Neural crest cell (in vitro differentiated cells): ENCODE results near the gene SPAG7. TPM values are rescaled to one million over a fixed set of nuclear protein-coding genes. Genes with fewer than 3 reads are reported as not detected.

Source experiments
- DNase-seq: peaks from one replicate; pipeline ENCODE4 v3.0.0; 2021; ENCODE audit warnings: low read depth, mixed read lengths, low spot score
- H3K27ac Mint-ChIP-seq: one replicate; pipeline ENCODE4 v1.8.0; 2021; ENCODE audit warnings: mild to moderate bottlenecking, mixed read lengths; ENCODE audit not compliant: unreplicated experiment
- H3K27me3 Mint-ChIP-seq: 2 replicates; pipeline ENCODE4 v1.8.0; 2021; ENCODE audit warnings: low read depth, mild to moderate bottlenecking, mixed read lengths
- H3K36me3 Mint-ChIP-seq: 2 replicates; pipeline ENCODE4 v1.8.0; 2021; ENCODE audit warnings: low read depth, mild to moderate bottlenecking, mixed read lengths
- H3K4me1 Mint-ChIP-seq: 2 replicates; pipeline ENCODE4 v1.8.0; 2021; ENCODE audit warnings: mixed read lengths
- H3K4me3 Mint-ChIP-seq: one replicate; pipeline ENCODE4 v1.8.0; 2021; ENCODE audit warnings: mild to moderate bottlenecking, mixed read lengths
- H3K9me3 Mint-ChIP-seq: 2 replicates; pipeline ENCODE4 v1.8.0; 2021; ENCODE audit warnings: mixed read lengths
- CTCF ChIP-seq: fragments of 200-600 bp; sonication (generic); conservative IDR thresholded peaks from 2 replicates; pipeline ENCODE4 v1.5.0; 2021; ENCODE audit warnings: antibody characterized with exemption, mild to moderate bottlenecking
- total RNA-seq: library from RNA; stranded (reverse); gene quantifications from 2 replicates; pipeline ENCODE4 v1.2.1, GENCODE V29; 2021

Gene SPAG7
- total RNA-seq, 1 donor from 2014 or later = 78.9 TPM

DNA sequence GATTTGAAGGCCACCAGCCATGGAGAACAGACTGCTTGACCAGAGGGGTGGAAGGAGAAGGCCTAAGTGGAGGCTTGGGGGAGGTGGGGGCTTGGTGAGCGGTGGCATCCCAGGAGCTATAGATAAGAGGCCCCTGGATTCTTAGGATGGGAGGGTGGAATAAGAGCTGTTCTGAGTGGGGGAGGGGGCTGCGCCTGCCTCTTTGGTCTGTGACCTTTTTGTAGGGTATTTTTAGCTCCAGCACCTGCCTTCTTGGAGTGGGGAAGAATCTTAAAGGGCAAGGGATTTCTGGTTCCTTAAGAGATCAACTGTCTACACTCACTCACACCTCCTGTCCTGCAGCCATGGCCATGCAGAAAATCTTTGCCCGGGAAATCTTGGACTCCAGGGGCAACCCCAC is 16.1 kb downstream of the SPAG7 start:
- no peak for TF ChIP-seq CTCF
- Mint-ChIP-seq H3K4me3 (peak overlapping the region; percentile 89), H3K27ac (no peak overlapping the region), H3K36me3 (no peaks in the 10 kb centered on the region), H3K27me3 (peaks cover 2% of the 10 kb centered on the region), H3K4me1 (peaks cover 28% of the 10 kb centered on the region), H3K9me3 (no peaks in the 10 kb centered on the region)
- no peak for DNase-seq

- Mint-ChIP-seq H3K4me3 (peak within 1 kb of the TSS; percentile 89), H3K4me1 (peaks cover 35% of the 10 kb centered on the region)
Observed at GRCh38 chr17:4950746-4951204, 16.8 kb downstream of the SPAG7 start, which contains the start of gene ENO3. TSS of gene ENO3 (plus strand) at chr17:4951119. CDS start at chr17:4951830, 711 bp downstream.

DNA sequence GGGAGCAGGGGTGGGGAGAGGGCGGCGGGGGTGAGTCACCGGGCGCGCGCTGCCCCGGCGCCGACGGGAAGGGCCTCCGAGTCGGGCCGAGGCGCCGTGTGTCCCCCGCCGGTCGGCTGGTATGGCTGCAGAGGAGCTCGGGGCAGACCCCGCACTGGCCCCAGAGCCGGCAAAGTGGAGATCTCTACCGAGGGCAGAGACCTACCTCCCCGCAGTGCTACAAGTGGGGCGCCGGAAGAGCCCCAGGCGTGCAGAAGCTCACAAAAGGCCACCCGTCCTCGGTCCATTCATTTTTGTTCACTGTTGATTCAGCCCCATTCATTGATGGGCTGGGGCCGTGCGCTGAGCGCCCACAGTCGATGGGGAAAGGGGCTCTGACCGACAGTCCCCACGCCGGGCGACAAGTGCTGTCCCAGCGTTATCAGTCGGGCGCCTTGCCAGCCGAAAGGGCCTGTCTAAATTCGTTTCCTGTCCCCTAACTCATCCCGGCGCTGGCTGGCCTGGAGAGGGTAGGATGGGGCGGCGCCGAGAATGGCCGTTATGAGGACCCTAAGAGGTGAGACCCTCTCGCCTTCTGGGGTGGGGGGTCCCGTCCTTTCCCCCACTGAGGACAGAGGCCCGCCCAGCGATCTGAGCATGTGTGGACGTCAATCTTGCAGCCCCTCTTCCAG is 17.4 kb downstream of the SPAG7 start:
- no peaks in the 10 kb centered on the region for H3K9me3 Mint-ChIP-seq

More at GRCh38 chr17:4950746-4951204, 16.8 kb downstream of the SPAG7 start, which contains the start of gene ENO3:
- peaks cover 4% of the 10 kb centered on the region for H3K36me3 Mint-ChIP-seq
- no peaks in the 10 kb centered on the region for H3K9me3 Mint-ChIP-seq
- DNase-seq = no peak
- TF ChIP-seq CTCF = no peak
- peak within 1 kb of the TSS; percentile 78 for H3K27ac Mint-ChIP-seq
- peaks cover 2% of the 10 kb centered on the region for H3K27me3 Mint-ChIP-seq

DNA sequence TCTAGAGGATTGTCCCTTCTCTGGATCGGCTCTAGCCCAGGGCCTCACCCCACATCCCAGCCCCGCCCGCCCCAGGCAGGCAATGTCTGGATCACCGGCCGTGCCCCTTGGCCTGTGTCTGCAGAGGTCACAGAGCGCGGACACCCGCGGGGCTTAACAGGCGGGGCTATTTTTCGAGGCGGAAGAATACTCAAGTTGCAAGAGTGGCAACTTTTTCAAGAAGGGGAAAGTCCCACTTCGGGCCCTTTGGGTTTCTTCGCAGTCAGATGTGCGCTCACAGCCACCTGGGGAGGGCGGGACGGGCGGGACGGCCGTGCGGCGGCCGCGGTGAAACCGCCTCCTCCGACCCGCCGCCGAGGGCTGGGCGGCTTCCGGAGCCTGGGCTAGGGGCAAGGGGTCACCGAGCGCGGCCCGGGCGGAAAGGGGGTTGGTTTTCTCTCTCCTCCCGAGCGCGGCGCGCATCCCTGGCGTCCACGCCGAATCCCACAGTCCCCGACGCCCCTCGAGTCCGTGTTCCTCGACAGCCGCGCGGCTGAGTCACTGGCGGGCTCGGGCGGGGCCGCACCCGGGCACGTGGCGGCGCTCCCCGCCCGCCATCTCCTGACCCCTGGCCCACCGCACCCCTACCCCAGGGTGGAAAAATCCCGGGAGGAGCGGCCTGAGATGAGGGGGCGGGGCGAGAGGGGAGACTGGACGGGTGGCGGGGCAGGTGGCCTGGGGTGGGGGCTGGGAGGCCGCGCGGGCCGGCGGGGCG is 18.1 kb downstream of the SPAG7 start:
- peak overlapping the region; percentile 12 for H3K27ac Mint-ChIP-seq
- no peak for TF ChIP-seq CTCF
- peak overlapping the region; percentile 96 for H3K4me3 Mint-ChIP-seq
- H3K9me3 Mint-ChIP-seq = no peaks in the 10 kb centered on the region
- peaks cover 7% of the 10 kb centered on the region for H3K27me3 Mint-ChIP-seq
- peak; percentile 65 for DNase-seq
- peaks cover 12% of the 10 kb centered on the region for H3K36me3 Mint-ChIP-seq
- peaks cover 45% of the 10 kb centered on the region for H3K4me1 Mint-ChIP-seq

More for the DNA sequence above, 17.4 kb downstream of the SPAG7 start:
- Mint-ChIP-seq H3K27me3 (peaks cover 5% of the 10 kb centered on the region), H3K4me1 (peaks cover 41% of the 10 kb centered on the region), H3K36me3 (peaks cover 9% of the 10 kb centered on the region), H3K4me3 (peak overlapping the region; percentile 89), H3K27ac (peak overlapping the region; percentile 78)
- TF ChIP-seq CTCF = no peak
- no peak for DNase-seq

DNA sequence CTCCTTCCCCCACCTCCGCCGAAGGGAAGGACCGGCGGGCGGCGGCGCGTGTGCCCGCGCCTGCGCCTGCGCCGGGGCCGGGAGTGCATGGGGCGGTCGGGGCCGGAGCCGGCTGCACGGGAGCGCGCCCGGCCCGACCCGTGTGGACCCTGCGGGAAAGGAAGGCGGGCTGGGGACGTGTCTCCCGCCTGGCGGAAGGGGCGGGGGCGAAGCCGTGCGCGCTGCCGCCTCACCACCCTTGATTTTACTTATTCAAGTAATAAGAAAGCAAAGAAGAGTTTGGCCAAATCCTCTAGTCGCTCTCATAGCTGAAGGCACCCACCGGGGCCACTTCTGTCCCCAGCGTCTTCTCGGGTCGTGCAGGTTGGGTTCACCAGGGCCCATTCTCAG is 18.7 kb downstream of the SPAG7 start:
- TF ChIP-seq CTCF = no peak
- H3K27me3 Mint-ChIP-seq = peaks cover 7% of the 10 kb centered on the region
- peak overlapping the region; percentile 96 for H3K4me3 Mint-ChIP-seq

More for the DNA sequence above, 18.7 kb downstream of the SPAG7 start:
- Mint-ChIP-seq H3K4me1 (peaks cover 46% of the 10 kb centered on the region), H3K27ac (peak overlapping the region; percentile 12), H3K9me3 (no peaks in the 10 kb centered on the region), H3K36me3 (peaks cover 14% of the 10 kb centered on the region)
- DNase-seq = peak; percentile 67
